ENCODE results near the gene CA12. TPM values are rescaled to one million over a fixed set of nuclear protein-coding genes. Genes with fewer than 3 reads are reported as not detected.

CA12 gene
- total and polyA plus RNA-seq, 9 of the 15 experiments (the other 6 are each of a cell fraction or from before 2014, with no cell fraction given): 0.01 to 0.78 (median 0.15) TPM; not detected in 1

GRCh38 chr15:63341898-63342297 lies 39.7 kb downstream of the CA12 start (continued):
- TF ChIP-seq NR0B1 (IDR thresholded peaks at IDR 0.05; ENCODE audit: partially characterized antibody) (no peak), GATAD2B (IDR thresholded peaks at IDR 0.05; ENCODE audit: borderline replicate concordance) (no peak), SMARCA4 (IDR thresholded peaks at IDR 0.05) (peak; percentile 52; the same call in 1 of the 2 replicates), THAP12 (CRISPR knock-in tag; IDR thresholded peaks at IDR 0.05) (no peak), RCOR1 (IDR thresholded peaks at IDR 0.05; ENCODE audit: borderline replicate concordance in 1 of 2, low read depth in 2 of 2, low read length in 2 of 2) (0 out of 4 replicates have a peak, but pooled peaks of 1 of the 2 experiments have one; percentile 15), POLR2AphosphoS5 (IDR thresholded peaks at IDR 0.05; ENCODE audit: control insufficient read depth, insufficient read depth, low read depth, low read length) (peak; percentile 28; the same call in 1 of the 2 replicates), ZNF175 (CRISPR knock-in tag; IDR thresholded peaks at IDR 0.05; ENCODE audit: low read depth) (0 out of 2 replicates have a peak, but pooled peaks have one; percentile 26), NR4A1 (CRISPR knock-in tag; IDR thresholded peaks at IDR 0.05) (no peak), NR4A1 (tag; IDR thresholded peaks at IDR 0.05) (peak; percentile 58; the same call in 1 of the 2 replicates), SREBF2 (CRISPR knock-in tag; IDR thresholded peaks at IDR 0.05) (no peak), TRIM25 (IDR thresholded peaks at IDR 0.05; ENCODE audit: borderline replicate concordance) (no peak), EP400 (IDR thresholded peaks at IDR 0.05) (no peak), VEZF1 (CRISPR knock-in tag; IDR thresholded peaks at IDR 0.05) (peak; percentile 56), PKNOX1 (IDR thresholded peaks at IDR 0.05) (peak; percentile 29; the same call in 1 of the 2 replicates), MYBL2 (IDR thresholded peaks at IDR 0.05; ENCODE audit: low read depth) (no peak), MYBL2 (CRISPR knock-in tag; IDR thresholded peaks at IDR 0.05; ENCODE audit: borderline replicate concordance) (no peak), TEAD4 (IDR thresholded peaks at IDR 0.05; ENCODE audit: low read length) (peak; percentile 74), TEAD4 (CRISPR knock-in tag; IDR thresholded peaks at IDR 0.05; ENCODE audit: borderline replicate concordance) (no peak)
